H1 (cell line): ENCODE measurements around the gene NKD2. TPM values are rescaled to one million over a fixed set of nuclear protein-coding genes. Genes with fewer than 3 reads are reported as not detected.
A peak's percentile ranks its signal among the peaks of the same experiment; 100 is the strongest.

Source experiments
- CTCF ChIA-PET: fragments of 300-600 bp; sonication (Branson Sonifier 250); formaldehyde crosslinking; loops from one replicate; lab custom pipeline; 2021; ENCODE audit not compliant: partially characterized antibody; lab: Charles Lee
- POLR2A ChIA-PET: fragments of 300-600 bp; sonication (Branson Sonifier 250); formaldehyde crosslinking; loops from one replicate; lab custom pipeline; 2021; ENCODE audit warnings: inconsistent platforms; ENCODE audit not compliant: partially characterized antibody; lab: Charles Lee
- DNase-seq, 2 experiments: peaks; one replicate each; pipeline versions ENCODE4 v3.0.0 to v3.0.0-alpha.2; 2010 to 2022; ENCODE audit warnings: low spot score in 2 of 2, low read depth in 1 of 2, mixed read lengths in 1 of 2
- FAIRE-seq: peaks from 2 replicates; lab custom pipeline; 2011; peaks lifted over from hg19 to GRCh38; lab: Jason Lieb, UNC
- H2AFZ ChIP-seq: 2 replicates; pipeline ENCODE4 v1.8.1; 2012; ENCODE audit warnings: low read length, inconsistent platforms
- H2AK5ac ChIP-seq: 2 replicates; pipeline ENCODE4 v1.6.1; 2013; ENCODE audit warnings: low read depth, low read length
- H2BK120ac ChIP-seq: replicated peaks from 2 replicates; pipeline ENCODE3; 2013; ENCODE audit warnings: low read depth, low read length, inconsistent platforms
- H2BK12ac ChIP-seq: 2 replicates; pipeline ENCODE4 v1.6.1; 2013; ENCODE audit warnings: low read depth, low read length
- H2BK15ac ChIP-seq: 2 replicates; pipeline ENCODE4 v1.6.1; 2013; ENCODE audit warnings: low read length
- H2BK20ac ChIP-seq: 2 replicates; pipeline ENCODE4 v1.6.1; 2013; ENCODE audit warnings: low read length
- H2BK5ac ChIP-seq: 2 replicates; pipeline ENCODE4 v1.6.1; 2013; ENCODE audit warnings: low read depth, low read length
- H3K14ac ChIP-seq: 2 replicates; pipeline ENCODE4 v1.6.1; 2013; ENCODE audit warnings: inconsistent platforms; ENCODE audit not compliant: insufficient read length
- H3K18ac ChIP-seq: 2 replicates; pipeline ENCODE4 v1.6.1; 2013; ENCODE audit warnings: low read length; ENCODE audit errors: extremely low read depth
- H3K23ac ChIP-seq: 2 replicates; pipeline ENCODE4 v1.6.1; 2013; ENCODE audit warnings: inconsistent platforms; ENCODE audit not compliant: insufficient read length
- H3K23me2 ChIP-seq: 2 replicates; pipeline ENCODE4 v1.6.1; 2013; ENCODE audit warnings: low read depth, low read length
- H3K27ac ChIP-seq: 2 replicates; pipeline ENCODE4 v1.6.1; 2011; ENCODE audit warnings: low read depth, low read length, inconsistent platforms
- H3K27me3 ChIP-seq, 4 experiments: replicated peaks in 1 of 4; 1 replicate in 1 of 4; 2 replicates in 3 of 4; pipeline versions ENCODE4 v1.6.1 to v1.8.1; 2011 to 2013; ENCODE audit warnings: low read length in 3 of 4, mild to moderate bottlenecking in 3 of 4, inconsistent platforms in 2 of 4, mixed read lengths in 2 of 4, moderate library complexity in 1 of 4; ENCODE audit not compliant: control insufficient read depth in 3 of 4, insufficient read depth in 3 of 4; ENCODE audit errors: extremely low read depth in 1 of 4
- H3K36me3 ChIP-seq, 4 experiments: 2 replicates each; pipeline versions ENCODE4 v1.6.1 to v1.8.1; 2011 to 2013; ENCODE audit warnings: mild to moderate bottlenecking in 4 of 4, low read length in 3 of 4, moderate library complexity in 2 of 4, control low read depth in 1 of 4, inconsistent platforms in 1 of 4; ENCODE audit not compliant: insufficient read depth in 4 of 4, control insufficient read depth in 2 of 4
- H3K4ac ChIP-seq: replicated peaks from 2 replicates; pipeline ENCODE3; 2013; ENCODE audit warnings: low read length, low read depth, mixed read lengths, inconsistent platforms; ENCODE audit not compliant: insufficient read length
- H3K4me1 ChIP-seq, 4 experiments: replicated peaks in 1 of 4; 1 replicate in 1 of 4; 2 replicates in 3 of 4; pipeline versions ENCODE4 v1.6.1 to v1.8.1; 2011 to 2013; ENCODE audit warnings: low read length in 3 of 4, inconsistent platforms in 2 of 4, mixed read lengths in 1 of 4; ENCODE audit not compliant: insufficient read depth in 4 of 4, control insufficient read depth in 3 of 4
- H3K4me2 ChIP-seq, 2 experiments: 2 replicates each; pipeline versions ENCODE4 v1.6.1 to v1.8.1; 2011 to 2013; ENCODE audit warnings: low read depth in 2 of 2, low read length in 2 of 2, control low read depth in 1 of 2, inconsistent platforms in 1 of 2, mild to moderate bottlenecking in 1 of 2; ENCODE audit not compliant: insufficient read depth in 1 of 2
- H3K4me3 ChIP-seq, 4 experiments: fragments of 200-600, 300-600 bp in 1 of 4; sonication (generic), shearing (Covaris generic), sonication (Bioruptor Twin) in 1 of 4; 2 replicates each; pipeline versions ENCODE4 v1.5.1 to v1.8.1; 2011 to 2016; ENCODE audit warnings: low read length in 4 of 4, low read depth in 3 of 4, control low read depth in 2 of 4, inconsistent platforms in 2 of 4, mild to moderate bottlenecking in 2 of 4, mixed read lengths in 1 of 4, moderate library complexity in 1 of 4; ENCODE audit not compliant: insufficient read depth in 2 of 4; ENCODE audit errors: extremely low read depth in 1 of 4
- H3K56ac ChIP-seq: replicated peaks from 2 replicates; pipeline ENCODE3; 2013; ENCODE audit warnings: low read depth, mild to moderate bottlenecking, mixed read lengths, low read length, inconsistent platforms; ENCODE audit not compliant: insufficient read length
- H3K79me1 ChIP-seq: 2 replicates; pipeline ENCODE4 v1.6.1; 2013; ENCODE audit warnings: low read depth, low read length, control low read depth
- H3K79me2 ChIP-seq, 2 experiments: 2 replicates each; pipeline versions ENCODE4 v1.6.1 to v1.8.1; 2012 to 2013; ENCODE audit warnings: low read length in 2 of 2, mild to moderate bottlenecking in 2 of 2, inconsistent platforms in 1 of 2; ENCODE audit not compliant: insufficient read depth in 2 of 2, control insufficient read depth in 1 of 2
- H3K9ac ChIP-seq, 4 experiments: replicated peaks in 1 of 4; 1 replicate in 1 of 4; 2 replicates in 3 of 4; pipeline versions ENCODE4 v1.6.1 to v1.8.1; 2011 to 2013; ENCODE audit warnings: low read depth in 3 of 4, low read length in 3 of 4, control low read depth in 2 of 4, mild to moderate bottlenecking in 2 of 4, moderate library complexity in 2 of 4, inconsistent platforms in 1 of 4; ENCODE audit errors: extremely low read depth in 1 of 4
- H3K9me3 ChIP-seq, 2 experiments: 2 replicates each; pipeline versions ENCODE4 v1.6.1 to v1.8.1; 2012 to 2013; ENCODE audit warnings: mild to moderate bottlenecking in 2 of 2, moderate library complexity in 2 of 2, control low read depth in 1 of 2, inconsistent platforms in 1 of 2, low read depth in 1 of 2, low read length in 1 of 2, mixed read lengths in 1 of 2; ENCODE audit not compliant: insufficient read depth in 2 of 2
- H4K20me1 ChIP-seq, 2 experiments: replicated peaks in 1 of 2; 2 replicates each; pipeline versions ENCODE3 to v1.8.1; 2011 to 2013; ENCODE audit warnings: inconsistent platforms in 2 of 2, low read length in 2 of 2, mild to moderate bottlenecking in 1 of 2; ENCODE audit not compliant: insufficient read depth in 2 of 2, control insufficient read depth in 1 of 2
- H4K5ac ChIP-seq: 2 replicates; pipeline ENCODE4 v1.6.1; 2013; ENCODE audit warnings: low read length, low read depth, mixed read lengths, inconsistent platforms; ENCODE audit not compliant: insufficient read length
- H4K8ac ChIP-seq: 2 replicates; pipeline ENCODE4 v1.8.0; 2013; ENCODE audit warnings: mild to moderate bottlenecking, moderate library complexity, low read length, inconsistent platforms; ENCODE audit not compliant: insufficient read depth; ENCODE audit errors: extremely low read depth
- H4K91ac ChIP-seq: replicated peaks from 2 replicates; pipeline ENCODE3; 2013; ENCODE audit warnings: low read length, mixed read lengths, inconsistent platforms; ENCODE audit not compliant: insufficient read length
- JUN ChIP-seq: IDR thresholded peaks from 2 replicates; pipeline ENCODE4 v1.6.1; 2011; ENCODE audit warnings: low read depth, mild to moderate bottlenecking, improper control_type of control experiment, low read length
- WGBS, 2 experiments: shearing (Covaris generic) in 1 of 2; methylation state at CpG; one replicate each; pipeline versions ENCODE4 v1.1.6 to v1.1.7; 2013 to 2015; ENCODE audit warnings: low lambda C conversion rate in 2 of 2, mixed read lengths in 2 of 2, inconsistent platforms in 1 of 2, low coverage in 1 of 2, missing lambda C conversion rate in 1 of 2; ENCODE audit not compliant: insufficient replicate concordance in 2 of 2, insufficient coverage in 1 of 2, insufficient read length in 1 of 2; ENCODE audit errors: extremely low coverage in 1 of 2, missing lambda C conversion rate in 1 of 2; 5-methylcytosine and 5-hydroxymethylcytosine counted together
- polyA plus RNA-seq, 7 experiments: library from polyadenylated mRNA; depleted of rRNA in 3 of 7; stranded (reverse) in 5 of 7; unstranded in 2 of 7; fragments of >200 nt in 5 of 7; fragments of 200-250 nt in 2 of 7; gene quantifications; 1 replicate in 5 of 7; 2 replicates in 1 of 7; 4 replicates in 1 of 7; pipeline versions ENCODE4 v1.2.1 to v1.2.3, GENCODE V29; 2011 to 2013; ENCODE audit warnings: missing spikeins in 2 of 7, mixed read lengths in 2 of 7
- total RNA-seq: library from RNA; stranded (reverse); fragmentation: NEBNext Ultra II Directional; extraction: Animal tissue kit (Norgen Biotek cat#: 25700); gene quantifications from 2 replicates; pipeline ENCODE4 v1.2.1, GENCODE V29; 2021

NKD2 gene
- total and polyA plus RNA-seq, 2 of the 8 experiments (the other 6 are each of a cell fraction or from before 2014, with no cell fraction given): 5.5 to 7.9 TPM

- H3K4me3 ChIP-seq: no peak overlapping the region
- H4K8ac ChIP-seq: no peak overlapping the region
- H3K79me1 ChIP-seq: no peaks in the 10 kb centered on the region; the same call in 1 of the 2 replicates
- no peak overlapping the region for H3K14ac ChIP-seq
- H3K4me1 ChIP-seq: no peaks in the 10 kb centered on the region; a peak in 1 of 7 replicates
- no peaks in the 10 kb centered on the region for H3K23me2 ChIP-seq
- no peak overlapping the region for H3K56ac ChIP-seq
- peaks cover 3 to 38% (median 13%) of the 10 kb centered on the region in 4 experiments; a peak in 5 of 8 replicates for H3K36me3 ChIP-seq
- DNase-seq (no peak), FAIRE-seq (no peak)
- H2BK20ac ChIP-seq: no peak overlapping the region
- H3K4me2 ChIP-seq: no peak overlapping the region
- H2AFZ ChIP-seq: no peak overlapping the region
- CTCF ChIA-PET: no interaction called here
- peaks cover 0 to 7% of the 10 kb centered on the region in 2 experiments for H4K20me1 ChIP-seq
- 87% methylated on average over 13 of the region's 18 CpGs; no CpG with 5 or more reads in 1 of the 2 experiments for WGBS, 2 experiments
- H2BK12ac ChIP-seq: no peak overlapping the region
- no peak overlapping the region for H3K23ac ChIP-seq
- H4K91ac ChIP-seq: no peak overlapping the region
- H3K9me3 ChIP-seq: no peaks in the 10 kb centered on the region
- no peak overlapping the region for H2AK5ac ChIP-seq
- no peak overlapping the region; the same call in 1 of the 2 replicates for H3K27ac ChIP-seq
- H3K79me2 ChIP-seq: peaks cover 0 to 5% of the 10 kb centered on the region in 2 experiments; a peak in 1 of 4 replicates
- POLR2A ChIA-PET: no interaction called here
- no peak overlapping the region for H2BK15ac ChIP-seq
- no peak overlapping the region for H3K9ac ChIP-seq
- H3K27me3 ChIP-seq: no peaks in the 10 kb centered on the region
- H3K4ac ChIP-seq: no peak overlapping the region
- no peak overlapping the region for H4K5ac ChIP-seq
- H2BK5ac ChIP-seq: peak overlapping the region; percentile 16; the same call in 1 of the 2 replicates
- no peak overlapping the region for H2BK120ac ChIP-seq
- no peak overlapping the region for H3K18ac ChIP-seq
- no peak for TF ChIP-seq JUN
Observed at GRCh38 chr5:1074226-1074625, 65.6 kb downstream of the NKD2 start.
